Activated T-cell treated with anti-CD3 and anti-CD28 coated beads, Interleukin-2, amount 50 U/mL, for 24 hours (primary cell): ENCODE data around the gene STARD7.

Experiments
- DNase-seq: peaks from one replicate; pipeline ENCODE4 v3.0.0-alpha.2; 2020
- H3K27ac Mint-ChIP-seq: 2 replicates; pipeline ENCODE4 v1.8.0; 2020; ENCODE audit warnings: mild to moderate bottlenecking, mixed read lengths
- H3K27me3 Mint-ChIP-seq: 2 replicates; pipeline ENCODE4 v1.8.0; 2020; ENCODE audit warnings: mixed read lengths
- H3K36me3 Mint-ChIP-seq: 2 replicates; pipeline ENCODE4 v1.8.0; 2020; ENCODE audit warnings: low read depth, mixed read lengths
- H3K4me1 Mint-ChIP-seq: 2 replicates; pipeline ENCODE4 v1.8.0; 2020; ENCODE audit warnings: low read depth, mixed read lengths
- H3K4me3 Mint-ChIP-seq: 2 replicates; pipeline ENCODE4 v1.8.0; 2020; ENCODE audit warnings: mild to moderate bottlenecking, moderate library complexity, mixed read lengths
- H3K9me3 Mint-ChIP-seq: 2 replicates; pipeline ENCODE4 v1.8.0; 2020; ENCODE audit warnings: mixed read lengths

Gene STARD7

DNA sequence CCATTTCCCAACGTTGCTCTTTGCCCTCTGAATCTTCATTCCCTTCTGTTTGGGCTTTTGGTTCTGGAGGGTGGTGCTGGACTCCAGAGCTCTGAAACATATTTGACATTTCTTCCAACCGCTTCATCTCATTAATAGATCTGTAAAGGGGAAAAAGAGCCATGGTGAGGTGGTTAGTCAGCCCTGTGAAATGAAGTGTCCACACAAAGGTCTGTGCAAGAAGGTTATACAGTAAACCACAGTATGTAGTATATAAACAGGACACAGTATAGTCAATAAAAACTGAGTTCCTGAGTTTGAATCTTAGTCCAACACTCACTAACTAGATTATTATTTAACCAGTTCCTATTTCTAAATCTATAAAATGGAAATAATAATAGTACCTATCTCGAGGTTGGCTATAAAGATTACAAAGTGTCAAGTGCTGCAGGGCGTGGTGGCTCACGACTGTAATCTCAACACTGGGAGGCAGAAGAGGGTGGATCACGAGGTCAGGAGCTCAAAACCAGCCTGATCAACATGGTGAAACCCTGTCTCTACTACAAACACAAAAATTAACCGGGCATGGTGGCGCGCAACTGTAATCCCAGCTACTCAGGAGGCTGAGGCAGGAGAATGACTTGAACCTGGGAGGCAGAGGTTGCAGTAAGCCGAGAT, 13.1 kb downstream of the STARD7 start:
- no peaks in the 10 kb centered on the region for H3K9me3 Mint-ChIP-seq
- H3K27me3 Mint-ChIP-seq, result no peaks in the 10 kb centered on the region
- DNase-seq, result no peak
- H3K4me3 Mint-ChIP-seq, result no peak overlapping the region
- peaks cover 42% of the 10 kb centered on the region for H3K4me1 Mint-ChIP-seq
- H3K36me3 Mint-ChIP-seq, result peaks cover 83% of the 10 kb centered on the region
- peak overlapping the region; percentile 55 for H3K27ac Mint-ChIP-seq

DNA sequence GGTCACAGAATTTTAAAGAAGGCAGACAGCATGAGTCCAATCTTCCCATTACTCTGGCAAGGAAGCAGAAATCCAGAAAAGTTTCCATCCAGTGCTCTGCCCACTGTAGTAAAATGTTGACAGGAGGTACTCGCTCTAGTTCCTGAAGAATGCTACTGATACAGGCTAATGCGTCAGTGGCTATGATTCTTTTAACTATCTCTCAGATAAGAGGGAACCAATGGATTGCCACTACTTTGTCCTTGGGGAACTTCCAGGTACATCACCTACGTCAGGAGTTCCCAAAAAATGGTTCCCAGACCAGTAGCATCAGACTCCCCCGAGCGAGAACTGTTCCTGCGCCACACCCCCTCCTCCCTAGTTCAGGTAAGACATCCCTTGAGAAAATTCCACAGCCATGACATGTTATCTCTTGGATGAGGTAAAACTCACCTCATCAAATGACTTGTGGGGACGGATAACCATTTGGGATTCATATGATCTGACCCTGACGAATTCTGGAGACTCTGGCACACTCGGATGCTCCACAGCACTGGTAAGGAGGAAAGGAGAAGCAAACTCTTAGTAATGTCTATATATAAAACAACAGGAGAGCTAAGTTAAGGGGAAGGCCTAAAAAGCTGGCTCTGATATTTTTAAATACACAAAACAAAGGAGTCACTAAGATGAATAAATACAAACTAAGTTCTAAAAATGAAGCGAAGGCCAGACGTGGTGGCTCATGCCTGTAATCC, 16.5 kb downstream of the STARD7 start:
- no peaks in the 10 kb centered on the region for H3K27me3 Mint-ChIP-seq
- H3K36me3 Mint-ChIP-seq, result peaks cover 85% of the 10 kb centered on the region
- H3K27ac Mint-ChIP-seq, result no peak overlapping the region
- no peak for DNase-seq
- peaks cover 14% of the 10 kb centered on the region for H3K4me1 Mint-ChIP-seq
- no peaks in the 10 kb centered on the region for H3K9me3 Mint-ChIP-seq
- no peak overlapping the region for H3K4me3 Mint-ChIP-seq

DNA sequence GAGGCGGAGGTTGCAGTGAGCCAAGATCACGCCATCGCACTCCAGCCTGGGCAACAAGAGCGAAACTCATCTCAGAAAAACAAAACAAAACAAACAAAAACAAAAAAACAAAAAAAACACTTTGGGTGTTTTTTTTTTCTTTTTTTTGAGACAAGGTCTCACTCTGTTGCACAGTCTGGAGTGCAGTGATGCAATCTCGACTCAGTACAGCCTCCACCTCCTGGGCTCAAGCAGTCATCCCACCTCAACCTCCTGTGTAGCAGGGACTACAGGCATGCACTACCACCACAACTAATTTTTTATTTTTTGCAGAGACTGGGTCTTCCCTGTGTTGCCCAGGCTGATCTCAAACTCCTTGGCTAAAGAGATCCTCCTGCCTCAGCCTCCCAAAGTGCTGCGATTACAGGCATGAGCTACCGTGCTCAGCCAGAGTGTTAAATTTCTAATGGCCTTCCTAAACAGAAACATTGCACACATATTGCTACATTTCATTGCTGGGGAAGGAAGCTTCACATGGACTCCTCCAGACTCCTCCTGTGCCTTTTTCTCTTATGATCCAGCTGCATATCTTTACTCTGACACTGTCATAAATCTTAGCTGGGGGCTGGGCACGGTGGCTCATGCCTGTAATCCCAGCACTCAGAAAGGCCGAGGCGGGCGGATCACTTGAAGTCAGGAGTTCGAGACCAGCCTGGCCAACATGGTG, 19.7 kb downstream of the STARD7 start:
- peaks cover 94% of the 10 kb centered on the region for H3K36me3 Mint-ChIP-seq
- no peaks in the 10 kb centered on the region for H3K9me3 Mint-ChIP-seq
- DNase-seq, result no peak
- H3K4me1 Mint-ChIP-seq, result peaks cover 5% of the 10 kb centered on the region
- no peak overlapping the region for H3K4me3 Mint-ChIP-seq
- no peaks in the 10 kb centered on the region for H3K27me3 Mint-ChIP-seq
- no peak overlapping the region for H3K27ac Mint-ChIP-seq

DNA sequence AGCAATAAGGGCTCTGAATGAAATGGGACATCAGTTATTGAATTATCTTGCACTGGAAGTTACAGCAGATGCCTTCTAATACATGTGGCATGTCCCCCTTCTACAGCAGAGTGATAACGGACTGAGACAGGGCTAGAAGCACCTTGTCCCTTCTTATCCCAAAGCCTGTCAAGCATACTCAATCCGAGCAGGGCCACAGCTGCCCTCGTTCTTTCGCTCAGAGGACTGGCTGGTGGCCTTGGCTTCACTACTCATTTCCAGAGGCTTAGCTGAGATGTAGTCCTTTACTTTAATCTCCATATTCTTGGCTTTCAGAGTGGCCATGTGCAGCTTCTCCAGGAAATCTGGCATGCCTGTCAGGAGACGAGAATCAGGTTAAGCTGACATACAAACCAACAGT, 22.1 kb downstream of the STARD7 start:
- peaks cover 79% of the 10 kb centered on the region for H3K36me3 Mint-ChIP-seq
- H3K27me3 Mint-ChIP-seq, result no peaks in the 10 kb centered on the region
- no peaks in the 10 kb centered on the region for H3K9me3 Mint-ChIP-seq
- no peak overlapping the region for H3K27ac Mint-ChIP-seq
- no peak for DNase-seq
- H3K4me1 Mint-ChIP-seq, result peaks cover 3% of the 10 kb centered on the region
- H3K4me3 Mint-ChIP-seq, result no peak overlapping the region

DNA sequence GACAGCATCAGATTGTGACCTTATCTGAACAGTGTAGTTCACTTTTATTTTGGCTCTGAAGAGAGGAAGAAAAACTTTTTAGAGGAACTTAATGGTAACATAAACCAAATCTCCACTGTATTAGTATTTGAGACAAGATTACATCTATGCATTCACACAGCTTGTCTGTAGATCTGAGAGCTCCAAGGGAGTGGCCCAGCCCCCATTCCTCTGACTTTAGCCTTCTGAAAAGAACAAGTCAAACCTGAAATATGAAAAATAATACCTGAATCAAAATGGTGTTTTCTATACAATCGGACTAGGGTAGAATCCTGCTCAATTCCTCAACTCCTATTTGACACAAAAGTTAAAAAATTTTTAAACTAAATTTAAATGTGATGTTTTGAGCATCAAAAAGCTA, 23.1 kb downstream of the STARD7 start:
- peaks cover 69% of the 10 kb centered on the region for H3K36me3 Mint-ChIP-seq
- H3K9me3 Mint-ChIP-seq, result no peaks in the 10 kb centered on the region
- H3K4me1 Mint-ChIP-seq, result peaks cover 9% of the 10 kb centered on the region
- no peaks in the 10 kb centered on the region for H3K27me3 Mint-ChIP-seq
- DNase-seq, result no peak
- peak overlapping the region; percentile 1 for H3K27ac Mint-ChIP-seq
- H3K4me3 Mint-ChIP-seq, result no peak overlapping the region

DNA sequence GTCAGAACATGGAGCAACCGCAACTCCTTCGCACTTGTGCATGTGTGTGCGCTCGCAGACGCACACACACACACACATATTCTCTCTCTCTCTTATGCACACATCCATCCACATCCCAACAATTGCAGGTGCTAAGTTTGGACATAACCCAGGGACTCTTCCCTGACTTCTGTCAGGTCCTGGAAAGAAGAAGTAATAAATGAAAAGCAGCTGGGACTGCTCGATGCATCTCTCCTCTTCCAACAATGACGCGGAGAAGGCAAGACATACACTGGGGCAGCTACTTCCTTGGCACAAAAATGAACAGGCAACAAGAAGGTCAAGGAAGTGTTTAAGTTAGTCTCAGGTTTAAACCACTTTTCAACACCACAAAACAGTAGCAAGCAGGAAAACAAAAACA, 23.6 kb downstream of the STARD7 start:
- H3K27me3 Mint-ChIP-seq, result no peaks in the 10 kb centered on the region
- no peaks in the 10 kb centered on the region for H3K9me3 Mint-ChIP-seq
- peak overlapping the region; percentile 27 for H3K27ac Mint-ChIP-seq
- H3K4me1 Mint-ChIP-seq, result peaks cover 10% of the 10 kb centered on the region
- peaks cover 66% of the 10 kb centered on the region for H3K36me3 Mint-ChIP-seq
- no peak for DNase-seq
- H3K4me3 Mint-ChIP-seq, result no peak overlapping the region

DNA sequence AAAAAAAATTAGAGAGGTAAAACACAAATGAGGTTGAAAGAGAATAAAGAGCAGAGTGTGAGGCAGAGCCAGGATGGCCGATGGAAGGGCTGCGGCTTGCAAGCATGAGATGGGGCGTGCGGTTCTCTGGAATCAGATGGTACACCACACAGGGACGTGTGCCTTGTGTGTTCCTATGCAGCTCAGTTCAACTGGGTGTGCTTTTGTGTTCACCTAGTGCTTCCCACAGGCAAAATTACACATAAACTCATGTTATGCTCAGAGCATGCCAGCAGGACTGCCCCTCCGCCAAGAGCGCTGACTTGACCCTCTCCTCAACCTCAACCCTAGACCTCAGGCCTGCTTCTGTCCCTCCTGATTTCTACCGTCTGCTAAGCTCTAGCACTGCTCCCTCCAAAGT, 24.4 kb downstream of the STARD7 start:
- Mint-ChIP-seq H3K27me3 (no peaks in the 10 kb centered on the region), H3K27ac (peak overlapping the region; percentile 27), H3K36me3 (peaks cover 59% of the 10 kb centered on the region), H3K9me3 (no peaks in the 10 kb centered on the region), H3K4me3 (no peak overlapping the region), H3K4me1 (peaks cover 10% of the 10 kb centered on the region)
- no peak for DNase-seq

DNA sequence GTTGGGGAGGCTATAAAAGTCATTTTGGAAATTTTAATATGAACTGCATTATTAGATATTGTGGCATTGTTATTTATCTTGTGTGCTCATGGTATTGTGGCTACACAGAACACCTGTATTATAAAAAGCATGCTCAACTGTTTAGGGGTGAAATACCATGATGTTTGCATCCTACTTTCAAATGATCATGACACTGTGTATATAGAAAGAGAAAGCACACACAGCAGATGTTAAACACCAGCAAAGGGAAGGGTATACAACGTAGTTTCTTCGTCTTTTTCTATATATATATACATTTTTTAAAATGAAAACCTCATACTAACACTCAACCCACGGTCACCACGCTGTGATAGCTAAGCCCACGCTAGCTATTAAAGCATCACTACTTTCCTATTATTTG, 27.1 kb downstream of the STARD7 start:
- no peaks in the 10 kb centered on the region for H3K27me3 Mint-ChIP-seq
- H3K4me3 Mint-ChIP-seq, result no peak overlapping the region
- H3K9me3 Mint-ChIP-seq, result no peaks in the 10 kb centered on the region
- H3K27ac Mint-ChIP-seq, result no peak overlapping the region
- DNase-seq, result no peak
- peaks cover 36% of the 10 kb centered on the region for H3K36me3 Mint-ChIP-seq
- peaks cover 10% of the 10 kb centered on the region for H3K4me1 Mint-ChIP-seq

DNA sequence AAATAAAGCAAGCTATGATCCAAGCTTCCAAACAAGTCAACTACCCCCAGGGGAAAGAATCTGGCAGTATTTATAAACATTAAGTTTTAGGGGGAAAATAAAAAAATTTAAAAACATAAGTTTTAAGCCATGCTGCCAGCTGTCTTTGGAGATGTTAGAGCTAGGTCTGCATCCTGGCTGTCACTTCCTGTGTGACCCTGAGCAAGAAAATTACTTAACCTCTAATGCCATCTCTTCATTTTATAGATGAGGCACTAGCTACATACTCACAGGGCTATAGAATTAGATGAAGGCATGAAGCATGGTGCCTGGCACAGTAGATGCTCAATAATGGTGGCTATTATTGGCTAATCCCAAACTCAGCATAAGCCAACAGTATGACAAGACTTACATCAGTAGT, 28.1 kb downstream of the STARD7 start:
- Mint-ChIP-seq H3K27ac (no peak overlapping the region), H3K4me1 (peaks cover 10% of the 10 kb centered on the region), H3K9me3 (no peaks in the 10 kb centered on the region), H3K27me3 (no peaks in the 10 kb centered on the region), H3K36me3 (peaks cover 25% of the 10 kb centered on the region), H3K4me3 (no peak overlapping the region)
- no peak for DNase-seq

DNA sequence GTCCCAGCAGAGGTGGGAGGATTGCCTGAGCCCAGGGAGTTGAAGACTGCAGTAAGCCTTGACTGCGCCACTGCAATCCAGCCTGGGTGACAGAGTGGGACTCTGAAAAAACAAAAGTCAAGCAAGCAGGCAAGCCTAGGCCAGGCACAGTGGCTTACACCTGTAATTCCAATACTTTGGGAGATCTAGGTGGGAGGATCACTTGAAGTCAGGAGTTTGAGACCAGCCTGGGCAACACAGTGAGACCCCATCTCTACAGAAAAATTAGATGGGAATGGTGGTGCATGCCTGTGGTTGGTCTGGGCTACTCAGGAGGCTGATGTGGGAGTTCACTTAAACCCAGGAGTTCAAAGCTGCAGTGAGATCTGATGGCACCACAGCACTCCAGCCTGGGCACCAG, 28.6 kb downstream of the STARD7 start:
- peaks cover 10% of the 10 kb centered on the region for H3K4me1 Mint-ChIP-seq
- no peak overlapping the region for H3K27ac Mint-ChIP-seq
- no peak for DNase-seq
- no peak overlapping the region for H3K4me3 Mint-ChIP-seq
- no peaks in the 10 kb centered on the region for H3K27me3 Mint-ChIP-seq
- no peaks in the 10 kb centered on the region for H3K9me3 Mint-ChIP-seq
- H3K36me3 Mint-ChIP-seq, result peaks cover 20% of the 10 kb centered on the region

DNA sequence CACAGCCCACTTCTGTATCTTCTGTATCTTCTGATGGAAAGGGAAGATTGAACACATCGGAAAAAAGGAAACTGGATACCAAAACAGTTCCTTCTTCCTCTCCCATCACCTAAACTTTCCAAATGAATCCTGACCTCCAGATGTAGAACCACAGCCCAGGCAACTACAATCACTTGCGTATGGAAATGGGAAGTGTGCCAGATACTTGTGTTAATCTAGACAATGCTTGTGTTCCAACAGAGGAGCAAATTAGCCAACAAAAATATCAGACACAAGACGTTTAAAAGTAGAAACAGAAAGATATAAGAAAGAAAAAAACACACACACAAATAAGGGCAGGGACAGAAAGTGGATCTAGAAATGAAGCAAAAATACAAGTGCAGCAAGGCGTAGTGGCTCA, 32.0 kb downstream of the STARD7 start:
- Mint-ChIP-seq H3K36me3 (no peaks in the 10 kb centered on the region), H3K27me3 (no peaks in the 10 kb centered on the region), H3K4me3 (no peak overlapping the region), H3K27ac (peak overlapping the region; percentile 27), H3K9me3 (no peaks in the 10 kb centered on the region), H3K4me1 (peaks cover 26% of the 10 kb centered on the region)
- no peak for DNase-seq

DNA sequence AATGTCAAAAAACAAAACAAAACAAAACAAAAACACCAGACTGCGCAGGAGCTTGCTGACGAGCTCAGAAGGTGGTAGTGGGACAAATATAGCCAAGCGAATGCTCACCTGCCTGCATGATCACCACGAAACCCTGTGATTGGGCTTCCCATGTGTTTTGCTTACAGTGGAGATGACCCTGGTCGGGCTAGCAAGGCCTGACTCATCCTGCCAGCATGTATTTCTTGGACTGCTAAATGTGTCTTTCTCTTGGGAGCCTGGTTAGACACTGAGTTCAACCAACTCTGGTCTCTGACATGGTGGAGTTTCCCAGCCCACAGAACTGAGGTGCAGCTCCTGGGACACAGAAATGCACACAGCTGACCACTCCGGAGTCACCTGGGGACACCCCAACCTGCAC, 32.7 kb downstream of the STARD7 start:
- DNase-seq, result no peak
- Mint-ChIP-seq H3K4me3 (no peak overlapping the region), H3K4me1 (peaks cover 24% of the 10 kb centered on the region), H3K36me3 (no peaks in the 10 kb centered on the region), H3K9me3 (no peaks in the 10 kb centered on the region), H3K27me3 (no peaks in the 10 kb centered on the region), H3K27ac (no peak overlapping the region)

DNA sequence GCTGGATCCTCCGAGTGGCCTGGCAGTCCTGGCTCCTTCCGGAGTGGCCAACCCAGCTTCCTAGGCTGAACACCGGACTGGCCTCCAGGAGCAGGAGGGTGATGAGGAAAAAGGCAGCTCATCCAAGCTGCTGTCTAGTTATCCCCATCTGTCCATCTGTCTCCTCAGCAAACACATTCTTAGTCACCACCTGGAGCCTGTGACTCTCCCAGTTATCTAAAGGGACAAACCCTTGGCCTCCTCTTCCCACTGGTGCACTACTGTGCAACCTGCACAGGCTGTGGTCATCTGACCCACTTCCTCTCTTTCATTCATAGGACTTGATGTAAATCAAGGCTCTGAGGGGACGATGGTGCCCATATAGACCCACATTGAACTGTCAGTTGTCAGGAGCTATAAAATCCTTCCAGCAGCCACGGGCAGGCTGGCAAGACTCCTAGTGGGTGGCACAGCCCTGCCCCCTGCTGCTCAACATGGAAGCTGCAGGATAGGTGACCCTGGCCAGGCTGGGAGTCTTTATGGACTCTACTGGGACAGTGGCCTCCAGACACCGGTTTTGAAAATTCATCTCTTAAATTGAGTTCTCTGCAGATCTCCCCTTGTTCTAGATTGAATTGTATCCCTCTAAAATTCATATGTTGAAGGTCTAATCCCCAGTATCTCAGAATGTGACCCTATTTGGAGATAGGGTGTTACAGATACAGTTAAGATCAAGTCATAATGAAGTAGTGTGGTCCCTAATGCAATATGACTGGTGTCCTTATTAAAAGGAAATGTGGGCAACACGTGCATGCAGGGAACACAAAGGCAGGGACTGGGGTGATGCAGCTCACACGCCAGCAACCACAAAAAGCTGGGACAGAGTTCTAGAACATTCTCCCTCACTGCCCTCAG, 34.1 kb downstream of the STARD7 start:
- H3K4me3 Mint-ChIP-seq, result peak overlapping the region; percentile 14
- H3K9me3 Mint-ChIP-seq, result no peaks in the 10 kb centered on the region
- H3K27me3 Mint-ChIP-seq, result no peaks in the 10 kb centered on the region
- peaks cover 25% of the 10 kb centered on the region for H3K4me1 Mint-ChIP-seq
- peak; percentile 90 for DNase-seq
- peak overlapping the region; percentile 80 for H3K27ac Mint-ChIP-seq
- H3K36me3 Mint-ChIP-seq, result no peaks in the 10 kb centered on the region

DNA sequence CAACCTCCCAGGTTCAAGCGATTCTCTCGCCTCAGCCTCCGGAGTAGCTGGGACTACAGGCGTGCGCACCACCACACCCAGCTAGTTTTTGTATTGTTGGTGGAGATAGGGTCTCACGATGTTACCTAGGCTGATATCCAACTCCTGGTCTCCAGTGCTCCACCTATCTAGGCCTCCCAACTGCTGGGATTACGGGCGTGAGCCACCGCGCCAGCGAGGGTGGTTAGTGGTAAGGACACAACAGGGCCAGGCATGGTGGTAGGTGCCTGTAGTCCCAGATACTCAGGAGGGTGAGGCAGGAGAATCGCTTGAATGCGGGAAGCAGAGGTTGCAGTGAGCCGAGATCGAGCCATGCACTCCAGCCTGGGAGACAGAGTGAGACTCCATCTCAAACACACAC, 36.8 kb downstream of the STARD7 start:
- Mint-ChIP-seq H3K27ac (peak overlapping the region; percentile 45), H3K9me3 (peaks cover 4% of the 10 kb centered on the region), H3K36me3 (no peaks in the 10 kb centered on the region), H3K4me3 (no peak overlapping the region), H3K4me1 (peaks cover 49% of the 10 kb centered on the region), H3K27me3 (no peaks in the 10 kb centered on the region)
- DNase-seq, result no peak
